KMS-11 (cell line): ENCODE results near the gene NRXN3.

Source experiments
- H2AFZ ChIP-seq: fragments of 200-600 bp; sonication (generic); 2 replicates; pipeline ENCODE4 v1.6.1; 2016; ENCODE audit warnings: antibody characterized with exemption, mixed run types, low read depth
- H3K27ac ChIP-seq: fragments of 200-600 bp; sonication (generic); 2 replicates; pipeline ENCODE4 v1.6.1; 2016; ENCODE audit warnings: mild to moderate bottlenecking, mixed run types
- H3K27me3 ChIP-seq: fragments of 200-600 bp; sonication (generic); 2 replicates; pipeline ENCODE4 v1.6.1; 2017; ENCODE audit warnings: mild to moderate bottlenecking, low read depth, mixed run types, moderate library complexity; ENCODE audit not compliant: insufficient read depth
- H3K36me3 ChIP-seq: fragments of 200-600 bp; sonication (generic); 2 replicates; pipeline ENCODE4 v1.6.1; 2017; ENCODE audit warnings: mild to moderate bottlenecking, mixed run types; ENCODE audit not compliant: insufficient read depth
- H3K4me1 ChIP-seq: fragments of 200-600 bp; sonication (generic); 2 replicates; pipeline ENCODE4 v1.6.1; 2016; ENCODE audit warnings: mild to moderate bottlenecking, low read depth, mixed run types; ENCODE audit not compliant: poor library complexity, severe bottlenecking
- H3K4me2 ChIP-seq: fragments of 200-600 bp; sonication (generic); 2 replicates; pipeline ENCODE4 v1.7.0; 2016; ENCODE audit warnings: mild to moderate bottlenecking, mixed run types
- H3K4me3 ChIP-seq: fragments of 200-600 bp; sonication (generic); IDR thresholded peaks from 2 replicates; pipeline ENCODE4 v1.6.1; 2017; ENCODE audit warnings: low read depth, low read length, mixed read lengths; ENCODE audit not compliant: insufficient read depth
- H3K79me2 ChIP-seq: fragments of 200-600 bp; sonication (generic); 2 replicates; pipeline ENCODE4 v1.6.1; 2016; ENCODE audit warnings: low read depth, mixed run types; ENCODE audit not compliant: insufficient read depth
- H3K9ac ChIP-seq: fragments of 200-600 bp; sonication (generic); 2 replicates; pipeline ENCODE4 v1.6.1; 2016; ENCODE audit warnings: mild to moderate bottlenecking, mixed run types
- H4K20me1 ChIP-seq: fragments of 200-600 bp; sonication (generic); 2 replicates; pipeline ENCODE4 v1.6.1; 2016; ENCODE audit warnings: mild to moderate bottlenecking, mixed run types; ENCODE audit not compliant: insufficient read depth
- CTCF ChIP-seq: fragments of 200-600 bp; sonication (generic); conservative IDR thresholded peaks from 2 replicates; pipeline ENCODE4 v1.6.1; 2017; ENCODE audit warnings: low read depth, mild to moderate bottlenecking, antibody characterized with exemption, low read length, moderate library complexity, mixed read lengths

Gene NRXN3

GRCh38 chr14:78610994-78611393 lies 440.8 kb downstream of the NRXN3 start:
- H3K79me2 ChIP-seq = no peaks in the 10 kb centered on the region
- no peak overlapping the region for H2AFZ ChIP-seq
- no peaks in the 10 kb centered on the region for H4K20me1 ChIP-seq
- peaks cover 16% of the 10 kb centered on the region for H3K4me1 ChIP-seq
- H3K4me2 ChIP-seq = no peak overlapping the region
- H3K27me3 ChIP-seq = no peaks in the 10 kb centered on the region
- no peak overlapping the region for H3K9ac ChIP-seq
- TF ChIP-seq CTCF = no peak
- no peaks in the 10 kb centered on the region for H3K36me3 ChIP-seq
- H3K27ac ChIP-seq = no peak overlapping the region
- H3K4me3 ChIP-seq = no peak overlapping the region

GRCh38 chr14:78611796-78612571 lies 441.8 kb downstream of the NRXN3 start:
- no peaks in the 10 kb centered on the region for H3K36me3 ChIP-seq
- H3K9ac ChIP-seq = no peak overlapping the region
- H3K4me2 ChIP-seq = no peak overlapping the region
- no peak overlapping the region for H3K27ac ChIP-seq
- TF ChIP-seq CTCF = no peak
- no peak overlapping the region for H3K4me3 ChIP-seq
- H3K79me2 ChIP-seq = no peaks in the 10 kb centered on the region
- H3K4me1 ChIP-seq = peaks cover 16% of the 10 kb centered on the region
- H2AFZ ChIP-seq = no peak overlapping the region
- no peaks in the 10 kb centered on the region for H3K27me3 ChIP-seq
- H4K20me1 ChIP-seq = no peaks in the 10 kb centered on the region

- no peak overlapping the region for H2AFZ ChIP-seq
- H3K4me2 ChIP-seq = no peak overlapping the region
- no peaks in the 10 kb centered on the region for H3K79me2 ChIP-seq
- no peak overlapping the region for H3K27ac ChIP-seq
- H3K4me3 ChIP-seq = no peak overlapping the region
- H3K27me3 ChIP-seq = no peaks in the 10 kb centered on the region
- no peaks in the 10 kb centered on the region for H4K20me1 ChIP-seq
- no peak for TF ChIP-seq CTCF
- H3K9ac ChIP-seq = no peak overlapping the region
- no peaks in the 10 kb centered on the region for H3K36me3 ChIP-seq
- peaks cover 16% of the 10 kb centered on the region for H3K4me1 ChIP-seq
Measured at GRCh38 chr14:78612666-78613065, 442.5 kb downstream of the NRXN3 start.

GRCh38 chr14:78614593-78614992 lies 444.4 kb downstream of the NRXN3 start:
- Histone ChIP-seq H3K36me3 (no peaks in the 10 kb centered on the region), H2AFZ (no peak overlapping the region), H3K4me1 (peaks cover 16% of the 10 kb centered on the region), H3K79me2 (no peaks in the 10 kb centered on the region), H3K9ac (no peak overlapping the region), H3K27me3 (no peaks in the 10 kb centered on the region), H3K4me3 (no peak overlapping the region), H3K27ac (no peak overlapping the region), H4K20me1 (no peaks in the 10 kb centered on the region), H3K4me2 (no peak overlapping the region)
- TF ChIP-seq CTCF = no peak
